ENCODE measurements around the gene PHC2.

The PHC2 gene

DNA sequence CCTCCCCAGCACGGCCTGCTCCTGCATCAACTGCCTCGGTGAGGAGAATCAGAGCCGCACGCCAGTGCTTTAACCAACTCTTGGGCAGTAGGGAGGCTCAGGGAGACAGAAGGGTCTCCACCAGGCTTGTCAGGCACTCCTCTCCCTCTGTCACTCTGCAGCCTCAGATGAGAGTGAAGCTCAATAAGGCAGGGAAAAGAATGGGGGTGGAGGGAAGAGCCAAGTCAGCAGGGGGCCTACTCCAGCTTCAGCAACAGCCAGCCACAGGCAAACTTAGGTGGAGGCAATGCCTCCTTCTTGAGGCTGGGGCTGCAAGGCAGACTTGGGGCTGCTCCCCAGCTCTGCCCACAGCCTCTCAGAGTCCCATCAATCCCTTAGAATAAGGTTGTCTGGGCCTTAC lies 58.2 kb downstream of the PHC2 start:
- no peak overlapping the region for H3K4me3 ChIP-seq (ENCODE audit: low read depth, low read length)
- no peak for DNase-seq (ENCODE audit: low read depth)

DNA sequence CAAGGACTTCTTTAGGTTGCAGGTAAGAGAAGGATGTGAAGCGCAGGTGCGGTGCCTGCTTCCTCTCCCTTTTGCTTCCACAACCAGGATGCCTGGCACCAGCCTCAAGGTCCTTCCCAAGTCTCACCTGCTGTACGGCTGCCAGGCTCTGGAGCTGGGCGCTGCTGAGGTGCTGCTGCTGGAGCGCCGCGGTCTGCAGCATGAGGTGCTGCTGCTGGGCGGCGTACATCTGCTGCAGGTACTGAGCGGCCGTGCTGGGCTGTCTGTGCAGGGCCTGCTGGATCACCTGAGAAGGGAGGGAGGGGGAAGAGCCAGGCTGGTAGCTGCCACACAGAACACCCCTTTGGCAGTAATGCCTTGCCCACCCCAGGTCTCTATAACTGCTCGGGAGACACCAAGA lies 58.7 kb downstream of the PHC2 start:
- DNase-seq (ENCODE audit: low read depth) = no peak
- TF ChIP-seq, protein P1, sequence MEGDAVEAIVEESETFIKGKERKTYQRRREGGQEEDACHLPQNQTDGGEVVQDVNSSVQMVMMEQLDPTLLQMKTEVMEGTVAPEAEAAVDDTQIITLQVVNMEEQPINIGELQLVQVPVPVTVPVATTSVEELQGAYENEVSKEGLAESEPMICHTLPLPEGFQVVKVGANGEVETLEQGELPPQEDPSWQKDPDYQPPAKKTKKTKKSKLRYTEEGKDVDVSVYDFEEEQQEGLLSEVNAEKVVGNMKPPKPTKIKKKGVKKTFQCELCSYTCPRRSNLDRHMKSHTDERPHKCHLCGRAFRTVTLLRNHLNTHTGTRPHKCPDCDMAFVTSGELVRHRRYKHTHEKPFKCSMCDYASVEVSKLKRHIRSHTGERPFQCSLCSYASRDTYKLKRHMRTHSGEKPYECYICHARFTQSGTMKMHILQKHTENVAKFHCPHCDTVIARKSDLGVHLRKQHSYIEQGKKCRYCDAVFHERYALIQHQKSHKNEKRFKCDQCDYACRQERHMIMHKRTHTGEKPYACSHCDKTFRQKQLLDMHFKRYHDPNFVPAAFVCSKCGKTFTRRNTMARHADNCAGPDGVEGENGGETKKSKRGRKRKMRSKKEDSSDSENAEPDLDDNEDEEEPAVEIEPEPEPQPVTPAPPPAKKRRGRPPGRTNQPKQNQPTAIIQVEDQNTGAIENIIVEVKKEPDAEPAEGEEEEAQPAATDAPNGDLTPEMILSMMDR (IDR thresholded peaks at IDR 0.05; ENCODE audit: low read depth, low read length, missing control alignments) = no peak
- H3K4me3 ChIP-seq (ENCODE audit: low read depth, low read length) = no peak overlapping the region

More for the DNA sequence above, 58.2 kb downstream of the PHC2 start:
- TF ChIP-seq, protein P1 (IDR thresholded peaks at IDR 0.05; ENCODE audit: low read depth, low read length, missing control alignments) = peak; percentile 5

DNA sequence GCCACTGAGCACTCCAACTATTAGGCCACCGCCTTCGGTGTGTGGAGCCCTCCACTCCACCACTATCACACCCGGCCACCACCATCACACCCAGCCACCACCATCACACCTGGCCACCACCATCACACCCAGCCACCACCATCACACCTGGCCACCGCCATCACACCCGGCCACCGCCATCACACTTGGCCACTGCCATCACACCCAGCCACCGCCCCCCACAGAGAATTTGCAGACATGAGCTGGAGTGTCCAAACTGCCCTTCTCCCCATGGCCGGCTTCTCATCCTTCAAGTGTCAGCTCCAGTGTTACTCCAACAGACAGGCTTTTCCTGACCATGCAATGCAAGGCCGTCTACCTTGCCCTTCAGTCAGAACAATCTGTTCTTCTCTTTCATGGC lies 59.6 kb downstream of the PHC2 start:
- no peak overlapping the region for H3K4me3 ChIP-seq (ENCODE audit: low read depth, low read length)
- TF ChIP-seq, protein P1 (IDR thresholded peaks at IDR 0.05; ENCODE audit: low read depth, low read length, missing control alignments) = no peak
- DNase-seq (ENCODE audit: low read depth) = no peak

DNA sequence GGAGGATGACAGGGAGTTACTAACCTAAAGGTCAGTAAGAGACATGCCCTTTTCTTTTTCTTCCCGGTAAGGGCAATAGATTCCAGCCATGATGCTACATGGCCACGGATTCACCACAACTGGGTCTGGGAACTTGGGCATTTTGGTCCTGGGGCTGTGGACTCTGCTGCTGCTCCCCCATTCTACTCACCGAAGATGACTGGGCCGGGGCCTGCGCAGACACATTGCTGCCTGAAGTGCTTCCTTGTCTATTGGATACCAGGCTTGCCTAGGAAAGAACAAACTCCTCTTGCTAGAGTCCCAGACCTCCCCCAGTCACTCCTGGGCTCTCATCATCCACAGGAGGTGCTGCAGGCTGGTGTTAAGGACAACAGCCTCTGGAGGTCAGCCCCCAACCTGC lies 60.1 kb downstream of the PHC2 start:
- DNase-seq (ENCODE audit: low read depth) = no peak
- TF ChIP-seq, protein P1 (IDR thresholded peaks at IDR 0.05; ENCODE audit: low read depth, low read length, missing control alignments) = no peak
- H3K4me3 ChIP-seq (ENCODE audit: low read depth, low read length) = no peak overlapping the region

DNA sequence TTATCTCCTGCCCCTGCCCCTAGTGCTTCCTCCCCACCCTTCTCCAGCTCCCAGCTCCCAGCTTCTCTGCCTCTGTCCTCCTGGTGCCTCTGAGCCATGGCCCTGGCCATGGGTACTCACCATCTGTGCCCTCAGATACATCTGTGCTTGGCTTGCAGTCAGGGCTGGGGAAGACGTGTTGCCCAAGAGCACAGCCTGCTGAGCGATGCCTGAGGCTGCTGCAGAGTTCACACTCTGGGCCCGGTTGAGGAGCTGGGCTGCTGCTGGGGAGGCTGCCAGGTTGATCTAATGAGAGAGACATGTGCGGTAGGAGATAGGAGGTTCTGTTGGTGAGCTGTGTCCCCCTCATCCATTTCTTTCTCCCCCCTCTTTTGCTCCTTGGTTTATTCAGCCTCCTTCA lies 60.6 kb downstream of the PHC2 start:
- no peak for DNase-seq (ENCODE audit: low read depth)
- H3K4me3 ChIP-seq (ENCODE audit: low read depth, low read length) = no peak overlapping the region
- TF ChIP-seq, protein P1 (IDR thresholded peaks at IDR 0.05; ENCODE audit: low read depth, low read length, missing control alignments) = no peak

DNA sequence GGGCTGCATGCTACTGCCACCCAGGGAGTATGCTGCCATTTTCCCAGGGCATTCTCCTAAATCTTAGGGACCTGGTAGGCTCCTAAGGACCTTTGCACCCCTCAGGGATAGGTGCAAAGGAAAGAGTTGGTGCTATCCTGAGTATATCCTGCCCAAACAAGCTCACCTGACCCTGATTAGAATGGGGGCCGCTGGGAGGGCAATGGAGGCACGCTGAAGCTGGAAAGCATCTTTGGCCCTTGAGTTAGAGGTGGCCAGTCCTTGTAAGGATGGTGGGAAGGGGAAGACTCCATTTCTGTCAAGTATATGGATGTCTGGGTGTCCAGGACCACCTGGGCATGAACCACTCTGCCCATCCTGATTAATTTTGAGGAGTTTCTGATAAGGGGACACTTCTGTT lies 61.1 kb downstream of the PHC2 start:
- TF ChIP-seq, protein P1 (IDR thresholded peaks at IDR 0.05; ENCODE audit: low read depth, low read length, missing control alignments) = no peak
- no peak for DNase-seq (ENCODE audit: low read depth)
- H3K4me3 ChIP-seq (ENCODE audit: low read depth, low read length) = no peak overlapping the region

DNA sequence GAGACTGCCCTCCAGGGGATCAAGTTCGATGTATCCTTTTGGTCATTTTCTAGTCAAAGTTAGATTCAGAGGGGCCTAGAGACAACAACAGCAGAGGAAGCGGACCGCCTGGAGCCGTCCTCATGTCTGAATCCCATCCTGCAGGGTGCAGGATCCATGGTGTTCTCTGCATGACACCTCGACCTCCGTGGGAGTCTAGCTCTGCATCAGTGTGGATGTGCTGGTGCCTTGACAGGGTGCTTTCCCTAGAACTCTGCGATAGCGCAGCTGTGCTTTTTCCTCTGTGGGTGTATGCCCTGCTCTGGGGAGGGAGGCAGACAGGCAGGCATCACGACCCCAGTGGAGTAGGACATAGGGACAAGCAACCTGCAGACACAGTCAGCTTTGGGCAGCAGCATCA lies 61.8 kb downstream of the PHC2 start:
- DNase-seq (ENCODE audit: low read depth) = no peak
- TF ChIP-seq, protein P1 (IDR thresholded peaks at IDR 0.05; ENCODE audit: low read depth, low read length, missing control alignments) = no peak
- no peak overlapping the region for H3K4me3 ChIP-seq (ENCODE audit: low read depth, low read length)
